ENCODE results near the gene PTPRD.

The PTPRD gene

GRCh38 chr9:8287501-8287900 lies 2325.3 kb downstream of the PTPRD start:
- no peak for DNase-seq

GRCh38 chr9:8284884-8285283 lies 2327.9 kb downstream of the PTPRD start:
- DNase-seq: no peak

- no peak for DNase-seq
Measured at GRCh38 chr9:8282535-8282934, 2330.3 kb downstream of the PTPRD start.

DNA sequence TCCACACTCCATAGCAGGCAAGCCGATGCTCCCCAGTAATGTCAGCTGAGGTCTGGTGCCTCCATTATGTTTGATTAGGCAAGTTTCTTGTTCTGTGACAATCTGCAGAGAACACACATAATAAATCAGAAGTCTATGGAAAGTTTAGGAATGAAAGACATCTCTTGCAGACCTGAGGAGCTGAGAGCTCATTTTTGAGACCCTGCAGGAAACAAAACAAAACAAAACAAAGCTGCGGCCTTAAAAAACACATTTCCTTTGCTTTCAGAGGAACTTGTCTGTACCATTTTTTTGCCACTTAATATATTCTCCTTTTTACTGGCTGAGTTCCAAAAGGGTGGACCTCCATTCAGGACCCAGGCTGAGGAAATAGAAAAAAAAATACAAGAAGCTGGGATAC lies 2332.0 kb downstream of the PTPRD start:
- DNase-seq: no peak

DNA sequence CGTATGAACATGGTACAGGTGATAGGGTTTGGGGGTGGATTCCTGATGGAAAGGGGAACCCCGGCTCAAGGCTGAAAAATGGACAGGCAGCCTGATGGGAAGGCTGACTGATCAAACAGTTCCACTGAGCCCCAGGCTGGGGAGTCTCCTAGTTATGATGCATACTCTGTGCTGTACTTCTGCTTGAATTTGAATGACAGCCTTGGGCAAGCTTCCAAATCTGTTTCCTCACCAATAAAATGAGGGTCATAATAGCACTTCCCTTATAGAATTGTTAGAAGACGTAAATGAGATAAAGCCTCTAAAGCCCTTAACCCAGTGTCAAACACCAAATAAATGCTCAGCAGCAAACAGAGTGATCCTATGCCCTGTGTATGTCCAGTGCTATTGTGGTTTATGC lies 2334.8 kb downstream of the PTPRD start:
- no peak for DNase-seq

DNA sequence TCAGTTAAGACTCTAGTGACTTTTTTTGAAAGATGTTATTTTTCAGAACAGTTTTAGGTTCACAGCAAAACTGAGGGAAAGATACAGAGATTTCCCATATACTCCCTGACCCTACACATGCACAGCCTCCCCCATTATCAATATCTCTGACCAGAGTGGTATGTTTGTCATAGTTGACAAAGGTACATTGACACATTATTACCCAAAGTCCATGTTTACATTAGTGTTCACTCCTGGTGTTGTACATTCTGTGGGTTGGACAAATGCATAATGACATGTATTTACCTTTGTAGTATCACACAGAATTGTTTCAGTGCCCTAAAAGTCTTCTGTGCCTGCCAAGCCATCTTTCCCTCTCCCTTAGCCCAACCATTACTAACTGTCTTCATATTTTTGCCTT lies 2342.6 kb downstream of the PTPRD start:
- no peak for DNase-seq

GRCh38 chr9:8268881-8269280 lies 2343.9 kb downstream of the PTPRD start:
- no peak for DNase-seq

DNA sequence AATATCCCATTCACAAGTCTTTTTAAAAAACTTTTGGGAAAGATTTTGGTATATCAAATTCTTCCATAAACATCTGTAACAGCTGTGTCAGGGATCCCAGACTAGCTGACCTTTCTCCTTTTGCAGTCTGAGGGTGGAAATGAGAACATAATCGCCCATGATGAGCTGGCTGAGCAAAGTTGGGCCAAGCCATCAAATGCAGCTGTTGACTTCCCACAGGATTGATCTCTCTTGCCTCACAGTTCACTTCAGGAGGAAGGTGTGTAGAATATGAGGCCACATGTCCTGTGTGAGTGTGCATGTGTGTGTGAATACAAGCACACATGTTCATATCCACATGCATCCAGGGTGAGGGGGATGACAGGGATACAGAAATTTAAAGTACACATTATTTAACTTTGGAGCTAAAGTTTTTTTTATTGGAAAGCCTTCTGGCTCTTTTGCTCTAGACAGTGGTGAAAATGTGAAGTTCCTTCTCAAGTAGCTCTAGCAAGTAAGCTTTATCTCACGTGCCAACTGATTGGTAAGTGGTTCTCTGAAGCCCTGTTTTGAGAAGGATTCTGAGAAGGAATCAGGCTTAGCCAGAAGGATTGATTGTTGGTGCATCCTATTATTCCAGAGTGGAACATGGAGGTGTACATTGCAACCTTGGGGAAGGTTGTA lies 2344.5 kb downstream of the PTPRD start:
- no peak for DNase-seq

DNA sequence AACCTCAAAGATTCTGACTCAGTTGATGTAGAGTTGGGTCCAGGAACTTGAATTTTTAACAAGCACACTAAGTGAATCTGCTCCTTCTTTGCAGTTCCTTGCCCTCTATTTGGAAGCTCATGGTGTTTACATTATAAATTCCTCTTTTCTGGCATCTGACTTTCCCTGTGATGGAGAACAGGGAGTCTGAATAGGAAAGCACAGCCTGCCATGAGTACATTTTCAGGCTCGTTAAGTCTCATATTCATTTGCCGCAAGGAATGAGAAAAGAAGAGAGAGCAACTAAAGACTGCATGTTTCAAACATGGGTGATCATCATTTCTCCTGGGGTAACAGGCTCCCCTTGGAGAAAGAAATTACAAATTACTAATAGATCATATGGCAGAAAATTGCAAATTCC lies 2345.2 kb downstream of the PTPRD start:
- no peak for DNase-seq

DNA sequence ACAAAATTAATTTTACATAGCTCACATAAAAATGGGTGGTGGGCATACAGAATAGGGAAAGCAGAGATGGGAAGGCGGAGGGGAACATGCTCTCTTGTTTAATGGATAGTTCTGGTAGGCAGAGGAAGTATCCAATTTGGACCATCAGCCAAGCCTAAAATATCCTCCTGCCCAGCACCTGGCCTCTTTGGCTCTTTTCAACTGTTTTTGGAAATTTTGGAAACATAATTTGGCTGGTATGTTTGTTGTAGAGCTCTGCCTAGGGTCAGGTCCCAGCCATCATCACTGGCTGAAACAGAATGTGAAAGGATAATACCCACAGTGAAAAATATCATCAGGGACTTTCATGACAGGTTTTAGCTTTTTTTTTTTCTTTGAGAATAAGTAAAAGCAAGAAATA lies 2345.9 kb downstream of the PTPRD start:
- DNase-seq: no peak

- no peak for DNase-seq
Measured at GRCh38 chr9:8265281-8265680, 2347.5 kb downstream of the PTPRD start.
